Measurements from ENCODE around the gene NLRC5.

- TF ChIP-seq CSRNP3 (CRISPR knock-in tag; IDR thresholded peaks at IDR 0.05) (no peak), POU6F1 (CRISPR knock-in tag; IDR thresholded peaks at IDR 0.05; ENCODE audit: borderline replicate concordance, low read depth) (no peak), ZFP3 (CRISPR knock-in tag; IDR thresholded peaks at IDR 0.05) (no peak), ZNF8 (CRISPR knock-in tag; IDR thresholded peaks at IDR 0.05) (no peak)
These were observed 115.3 kb downstream of the NLRC5 start for GRCh38 chr16:57104706-57105105.

Measured in SK-N-SH treated with all-trans-retinoic acid at 6 μM for 48 hours (cell line).